ENCODE results near the gene PLSCR3.
A peak's percentile ranks its signal among the peaks of the same experiment; 100 is the strongest.

The PLSCR3 gene

GRCh38 chr17:7405350-7406234, 11.3 kb upstream of the PLSCR3 start:
- peak; percentile 38 for DNase-seq (ENCODE audit: low spot score)

GRCh38 chr17:7404737-7405349, 10.5 kb upstream of the PLSCR3 start:
- DNase-seq (ENCODE audit: low spot score), result no peak

- DNase-seq (ENCODE audit: low spot score), result peak; percentile 100
These were observed 9.8 kb upstream of the PLSCR3 start, which contains the start of gene TMEM256 for GRCh38 chr17:7403977-7404736. TMEM256 (minus strand) TSS chr17:7404097; CDS start chr17:7404084, 13 bp downstream.

GRCh38 chr17:7403727-7403976, 9.3 kb upstream of the PLSCR3 start:
- no peak for DNase-seq (ENCODE audit: low spot score)

GRCh38 chr17:7403043-7403726, 8.9 kb upstream of the PLSCR3 start:
- no peak for DNase-seq (ENCODE audit: low spot score)

GRCh38 chr17:7398612-7399011, 4.3 kb upstream of the PLSCR3 start:
- DNase-seq (ENCODE audit: low spot score), result no peak

- DNase-seq (ENCODE audit: low spot score), result no peak
These were observed 1.8 kb upstream of the PLSCR3 start for GRCh38 chr17:7396147-7396546.

GRCh38 chr17:7393613-7394451, 493 bp downstream of the PLSCR3 start:
- DNase-seq (ENCODE audit: low spot score), result no peak

- DNase-seq (ENCODE audit: low spot score), result no peak
These were observed 1.4 kb downstream of the PLSCR3 start for GRCh38 chr17:7392696-7393612.

GRCh38 chr17:7391307-7391706, 3.0 kb downstream of the PLSCR3 start:
- DNase-seq (ENCODE audit: low spot score), result no peak

- no peak for DNase-seq (ENCODE audit: low spot score)
These were observed 4.1 kb downstream of the PLSCR3 start for GRCh38 chr17:7389924-7390910.

GRCh38 chr17:7388856-7389255, 5.5 kb downstream of the PLSCR3 start:
- no peak for DNase-seq (ENCODE audit: low spot score)

- no peak for DNase-seq (ENCODE audit: low spot score)
These were observed 9.7 kb downstream of the PLSCR3 start for GRCh38 chr17:7384489-7385081.

GRCh38 chr17:7383742-7384488, 10.4 kb downstream of the PLSCR3 start:
- DNase-seq (ENCODE audit: low spot score), result no peak

- DNase-seq (ENCODE audit: low spot score), result no peak
These were observed 11.0 kb downstream of the PLSCR3 start for GRCh38 chr17:7383371-7383741.

- no peak for DNase-seq (ENCODE audit: low spot score)
These were observed 11.4 kb downstream of the PLSCR3 start for GRCh38 chr17:7382901-7383300.

GRCh38 chr17:7380855-7381683, 13.3 kb downstream of the PLSCR3 start, which contains the start of gene TNK1:
TNK1 (plus strand) TSS chr17:7381089; CDS start chr17:7382927, 1,838 bp downstream.
- no peak for DNase-seq (ENCODE audit: low spot score)
